Measurements from ENCODE around the gene IRF2BPL. TPM values are rescaled to one million over a fixed set of nuclear protein-coding genes. Genes with fewer than 3 reads are reported as not detected.

The IRF2BPL gene
- total and polyA plus RNA-seq, 9 of the 15 experiments (the other 6 are each of a cell fraction or from before 2014, with no cell fraction given), result 0.52 to 21.6 (median 2.5) TPM

- TF ChIP-seq ZNF407 (IDR thresholded peaks at IDR 0.05; ENCODE audit: low read depth) (no peak), NFE2L1 (tag; IDR thresholded peaks at IDR 0.05; ENCODE audit: borderline replicate concordance, low read depth) (no peak), CUX1 (CRISPR knock-in tag; IDR thresholded peaks at IDR 0.05) (0 out of 2 replicates have a peak, but pooled peaks have one; percentile 16), POLR2G (IDR thresholded peaks at IDR 0.05; ENCODE audit: low read depth, low read length) (no peak), FOXK1 (CRISPR knock-in tag; IDR thresholded peaks at IDR 0.05; ENCODE audit: borderline replicate concordance) (no peak), TCF15 (CRISPR knock-in tag; IDR thresholded peaks at IDR 0.05) (no peak)
These were observed 13.5 kb upstream of the IRF2BPL start (continued) for GRCh38 chr14:77041881-77042545.

Data from K562 (cell line).